GM19043 (cell line): ENCODE results near the gene FAM181B.
A peak's percentile ranks its signal among the peaks of the same experiment; 100 is the strongest.
"Not testable (repeated sequence)": the region's sequence is repeated elsewhere in the genome, so short reads cannot be mapped to it uniquely, and the experiment has no call there.

Experiments
- ATAC-seq: cut with Tn5 transposase; IDR thresholded peaks from one replicate; pipeline ENCODE4 v1.9.1; 2021; ENCODE audit warnings: low read depth; ENCODE audit not compliant: unreplicated experiment

Gene FAM181B

GRCh38 chr11:82732734-82733443 lies 775 bp downstream of the FAM181B start:
- ATAC-seq: no peak

- ATAC-seq: no peak
These were observed 1.3 kb downstream of the FAM181B start for GRCh38 chr11:82732348-82732733.

GRCh38 chr11:82731691-82732277 lies 1.9 kb downstream of the FAM181B start:
- no peak for ATAC-seq

- no peak for ATAC-seq
These were observed 2.9 kb downstream of the FAM181B start for GRCh38 chr11:82730754-82731153.

- ATAC-seq: no peak
These were observed 3.4 kb downstream of the FAM181B start for GRCh38 chr11:82730286-82730685.

GRCh38 chr11:82724026-82724425 lies 9.6 kb downstream of the FAM181B start:
- no peak for ATAC-seq

- no peak for ATAC-seq
These were observed 11.4 kb downstream of the FAM181B start for GRCh38 chr11:82722231-82722630.

GRCh38 chr11:82720267-82721065 lies 13.2 kb downstream of the FAM181B start:
- no peak for ATAC-seq

GRCh38 chr11:82719361-82720105 lies 14.1 kb downstream of the FAM181B start:
- ATAC-seq: no peak

- no peak for ATAC-seq
These were observed 14.8 kb downstream of the FAM181B start for GRCh38 chr11:82718821-82719220.

GRCh38 chr11:82718307-82718706 lies 15.4 kb downstream of the FAM181B start:
- ATAC-seq: no peak

- no peak for ATAC-seq
These were observed 19.1 kb downstream of the FAM181B start for GRCh38 chr11:82714346-82715174.

- ATAC-seq: no peak
These were observed 22.0 kb downstream of the FAM181B start for GRCh38 chr11:82711648-82712047.

- ATAC-seq: no peak
These were observed 29.9 kb downstream of the FAM181B start for GRCh38 chr11:82703796-82704195.

- no peak for ATAC-seq
These were observed 30.4 kb downstream of the FAM181B start for GRCh38 chr11:82703226-82703625.

- peak; percentile 67 for ATAC-seq
These were observed 31.7 kb downstream of the FAM181B start for GRCh38 chr11:82701847-82702520.

- ATAC-seq: no peak
These were observed 34.9 kb downstream of the FAM181B start for GRCh38 chr11:82698576-82699352.

GRCh38 chr11:82692981-82693380 lies 40.7 kb downstream of the FAM181B start:
- ATAC-seq: no peak

- ATAC-seq: not testable (repeated sequence)
These were observed 44.3 kb downstream of the FAM181B start for GRCh38 chr11:82689347-82689746.
